ENCODE results near the gene RBM6. TPM values are rescaled to one million over a fixed set of nuclear protein-coding genes. Genes with fewer than 3 reads are reported as not detected.

The RBM6 gene
- total RNA-seq, 5 donors from 2014 or later (not counting 1 experiment from before 2014, with no cell fraction given) = 127 to 149 (median 140) TPM

- H3K9me3 Mint-ChIP-seq = no peaks in the 10 kb centered on the region
- Histone ChIP-seq H3K36me3 (ENCODE audit: control insufficient read depth in 2 of 2, extremely low read depth in 1 of 2, insufficient read depth in 1 of 2, low read length in 1 of 2) (peaks cover 0 to 9% of the 10 kb centered on the region in 2 donors), H3K4me3 (ENCODE audit: control insufficient read depth in 1 of 2, extremely low read depth in 1 of 2, low read length in 1 of 2) (peak overlapping the region; percentile 91 to 94), H3K4me1 (ENCODE audit: control insufficient read depth in 1 of 2, extremely low read depth in 1 of 2, insufficient read depth in 2 of 2, low read length in 2 of 2) (peaks cover 7 to 27% of the 10 kb centered on the region in 2 experiments), H3K9me3 (no peaks in the 10 kb centered on the region), H3K27me3 (replicated peaks in 1 of 2; ENCODE audit: control insufficient read depth in 2 of 2, extremely low read depth in 1 of 2, insufficient read depth in 2 of 2, low read length in 1 of 2) (no peaks in the 10 kb centered on the region), H3K27ac (ENCODE audit: low read length) (peak overlapping the region; percentile 94)
- no peaks in the 10 kb centered on the region for H3K27me3 Mint-ChIP-seq
- DNase-seq = peak in 1 of 35 experiments; percentile 11
- no peak for ATAC-seq (replicated peaks in 1 of 4)
- H3K4me3 Mint-ChIP-seq = peak overlapping the region; percentile 95 to 99 (median 98)
- peaks cover 10% of the 10 kb centered on the region for H3K36me3 Mint-ChIP-seq
- 0% methylated on average over 10 of the region's 23 CpGs for WGBS (ENCODE audit: insufficient coverage)
- H3K4me1 Mint-ChIP-seq = peaks cover 28 to 41% (median 39%) of the 10 kb centered on the region in 3 donors
- CTCF ChIA-PET = interaction anchor here in 1 of 2 donors (0.6 to 1.5 kb wide), 2 partner anchors 11 to 397 kb away, joined by 6 to 7 read pairs; partner anchors contain the start of gene MON1A
- H3K27ac Mint-ChIP-seq = peak overlapping the region; percentile 94 to 97
- POLR2A ChIA-PET = interaction anchor here (0.6 to 0.7 kb wide), 3 partner anchors 14 to 296 kb away, joined by 4 to 7 read pairs (median 5); no protein-coding TSS in a partner anchor
Measured at GRCh38 chr3:49940667-49941249, 808 bp downstream of the RBM6 start.

GRCh38 chr3:49942651-49943050 is 2.7 kb downstream of the RBM6 start:
- Histone ChIP-seq H3K27ac (ENCODE audit: low read length) (no peak overlapping the region), H3K4me3 (ENCODE audit: control insufficient read depth in 1 of 2, extremely low read depth in 1 of 2, low read length in 1 of 2) (no peak overlapping the region), H3K36me3 (ENCODE audit: control insufficient read depth in 2 of 2, extremely low read depth in 1 of 2, insufficient read depth in 1 of 2, low read length in 1 of 2) (peaks cover 0 to 9% of the 10 kb centered on the region in 2 donors), H3K27me3 (replicated peaks in 1 of 2; ENCODE audit: control insufficient read depth in 2 of 2, extremely low read depth in 1 of 2, insufficient read depth in 2 of 2, low read length in 1 of 2) (no peaks in the 10 kb centered on the region), H3K9me3 (no peaks in the 10 kb centered on the region), H3K4me1 (ENCODE audit: control insufficient read depth in 1 of 2, extremely low read depth in 1 of 2, insufficient read depth in 2 of 2, low read length in 2 of 2) (peaks cover 7 to 31% of the 10 kb centered on the region in 2 experiments)
- H3K4me1 Mint-ChIP-seq = peaks cover 37 to 56% (median 49%) of the 10 kb centered on the region in 3 donors
- peak overlapping the region in 2 of 3 donors; percentile 44 to 56 for H3K4me3 Mint-ChIP-seq
- ChIA-PET POLR2A (no interaction called here), CTCF (no interaction called here)
- no peaks in the 10 kb centered on the region for H3K9me3 Mint-ChIP-seq
- WGBS (ENCODE audit: insufficient coverage) = 52% methylated on average over 2 of the region's 2 CpGs
- no peaks in the 10 kb centered on the region for H3K27me3 Mint-ChIP-seq
- no peak for DNase-seq
- no peak for ATAC-seq (replicated peaks in 1 of 4)
- H3K36me3 Mint-ChIP-seq = peaks cover 20% of the 10 kb centered on the region
- peak overlapping the region in 1 of 2 donors; percentile 10 for H3K27ac Mint-ChIP-seq

- DNase-seq (no peak), ATAC-seq (replicated peaks in 1 of 4) (no peak)
- Histone ChIP-seq H3K4me3 (ENCODE audit: control insufficient read depth in 1 of 2, extremely low read depth in 1 of 2, low read length in 1 of 2) (no peak overlapping the region), H3K36me3 (ENCODE audit: control insufficient read depth in 2 of 2, extremely low read depth in 1 of 2, insufficient read depth in 1 of 2, low read length in 1 of 2) (no peaks in the 10 kb centered on the region), H3K9me3 (no peaks in the 10 kb centered on the region), H3K27ac (ENCODE audit: low read length) (no peak overlapping the region), H3K4me1 (ENCODE audit: control insufficient read depth in 1 of 2, extremely low read depth in 1 of 2, insufficient read depth in 2 of 2, low read length in 2 of 2) (peaks cover 0 to 16% of the 10 kb centered on the region in 2 experiments), H3K27me3 (replicated peaks in 1 of 2; ENCODE audit: control insufficient read depth in 2 of 2, extremely low read depth in 1 of 2, insufficient read depth in 2 of 2, low read length in 1 of 2) (no peaks in the 10 kb centered on the region)
- Mint-ChIP-seq H3K4me3 (no peak overlapping the region), H3K27ac (no peak overlapping the region), H3K4me1 (peaks cover 32 to 40% (median 34%) of the 10 kb centered on the region in 3 donors), H3K27me3 (no peaks in the 10 kb centered on the region), H3K9me3 (no peaks in the 10 kb centered on the region), H3K36me3 (peaks cover 6% of the 10 kb centered on the region)
- ChIA-PET POLR2A (interaction anchor here (0.7 kb wide), 2 partner anchors 117 to 1031 kb away, joined by 6 to 7 read pairs; no protein-coding TSS in a partner anchor), CTCF (interaction anchor here (0.7 kb wide), 2 partner anchors 37 to 564 kb away, joined by 5 to 7 read pairs; no protein-coding TSS in a partner anchor)
- 100% methylated on average over 1 of the region's 6 CpGs for WGBS (ENCODE audit: insufficient coverage)
Measured at GRCh38 chr3:49952924-49953323, 13.0 kb downstream of the RBM6 start.

- Mint-ChIP-seq H3K9me3 (no peaks in the 10 kb centered on the region), H3K4me3 (no peak overlapping the region), H3K36me3 (peaks cover 6% of the 10 kb centered on the region), H3K27me3 (no peaks in the 10 kb centered on the region), H3K27ac (no peak overlapping the region), H3K4me1 (peaks cover 28 to 37% (median 32%) of the 10 kb centered on the region in 3 donors)
- POLR2A ChIA-PET = interaction anchor here in 1 of 2 donors (0.5 to 0.7 kb wide), 2 partner anchors 625 to 1606 kb away, joined by 4 to 5 read pairs; no protein-coding TSS in a partner anchor
- no peak for ATAC-seq (replicated peaks in 1 of 4)
- H3K27me3 ChIP-seq (replicated peaks in 1 of 2; ENCODE audit: control insufficient read depth in 2 of 2, extremely low read depth in 1 of 2, insufficient read depth in 2 of 2, low read length in 1 of 2) = no peaks in the 10 kb centered on the region
- CTCF ChIA-PET = no interaction called here
- H3K4me1 ChIP-seq (ENCODE audit: control insufficient read depth in 1 of 2, extremely low read depth in 1 of 2, insufficient read depth in 2 of 2, low read length in 2 of 2) = peaks cover 0 to 9% of the 10 kb centered on the region in 2 experiments
- H3K9me3 ChIP-seq = no peaks in the 10 kb centered on the region
- H3K4me3 ChIP-seq (ENCODE audit: control insufficient read depth in 1 of 2, extremely low read depth in 1 of 2, low read length in 1 of 2) = no peak overlapping the region
- WGBS (ENCODE audit: insufficient coverage) = no CpG with 5 or more reads among the region's 3 CpGs
- DNase-seq = no peak
- no peaks in the 10 kb centered on the region for H3K36me3 ChIP-seq (ENCODE audit: control insufficient read depth in 2 of 2, extremely low read depth in 1 of 2, insufficient read depth in 1 of 2, low read length in 1 of 2)
- no peak overlapping the region for H3K27ac ChIP-seq (ENCODE audit: low read length)
Measured at GRCh38 chr3:49955636-49956035, 15.7 kb downstream of the RBM6 start.

- peaks cover 26% of the 10 kb centered on the region for H3K36me3 Mint-ChIP-seq
- CTCF ChIA-PET = interaction anchor here in 1 of 2 donors (0.6 kb wide), 1 partner anchor 212 kb away, joined by 3 read pairs; no protein-coding TSS in a partner anchor
Measured at GRCh38 chr3:49966233-49966942, 26.4 kb downstream of the RBM6 start.

GRCh38 chr3:49967291-49967690 is 27.3 kb downstream of the RBM6 start:
- H3K4me1 Mint-ChIP-seq = peaks cover 11 to 16% (median 16%) of the 10 kb centered on the region in 3 donors
- Histone ChIP-seq H3K36me3 (ENCODE audit: control insufficient read depth in 2 of 2, extremely low read depth in 1 of 2, insufficient read depth in 1 of 2, low read length in 1 of 2) (peaks cover 6 to 40% of the 10 kb centered on the region in 2 donors), H3K9me3 (no peaks in the 10 kb centered on the region), H3K27ac (ENCODE audit: low read length) (no peak overlapping the region), H3K27me3 (replicated peaks in 1 of 2; ENCODE audit: control insufficient read depth in 2 of 2, extremely low read depth in 1 of 2, insufficient read depth in 2 of 2, low read length in 1 of 2) (no peaks in the 10 kb centered on the region), H3K4me1 (ENCODE audit: control insufficient read depth in 1 of 2, extremely low read depth in 1 of 2, insufficient read depth in 2 of 2, low read length in 2 of 2) (no peaks in the 10 kb centered on the region), H3K4me3 (ENCODE audit: control insufficient read depth in 1 of 2, extremely low read depth in 1 of 2, low read length in 1 of 2) (no peak overlapping the region)
- no peak overlapping the region for H3K27ac Mint-ChIP-seq
- ChIA-PET POLR2A (interaction anchor here in 1 of 2 donors (0.8 kb wide), 1 partner anchor 8 kb away, joined by 3 read pairs; no protein-coding TSS in a partner anchor), CTCF (no interaction called here)
- ATAC-seq (replicated peaks in 1 of 4) (no peak), DNase-seq (no peak)
- H3K36me3 Mint-ChIP-seq = peaks cover 31% of the 10 kb centered on the region
- no peaks in the 10 kb centered on the region for H3K27me3 Mint-ChIP-seq
- 100% methylated on average over 4 of the region's 6 CpGs for WGBS (ENCODE audit: insufficient coverage)
- H3K9me3 Mint-ChIP-seq = no peaks in the 10 kb centered on the region
- H3K4me3 Mint-ChIP-seq = no peak overlapping the region

More at GRCh38 chr3:49966233-49966942, 26.4 kb downstream of the RBM6 start:
- Mint-ChIP-seq H3K4me1 (peaks cover 11 to 16% (median 16%) of the 10 kb centered on the region in 3 donors), H3K4me3 (no peak overlapping the region), H3K27ac (no peak overlapping the region), H3K9me3 (no peaks in the 10 kb centered on the region), H3K27me3 (no peaks in the 10 kb centered on the region)
- Histone ChIP-seq H3K27ac (ENCODE audit: low read length) (no peak overlapping the region), H3K9me3 (no peaks in the 10 kb centered on the region), H3K4me1 (ENCODE audit: control insufficient read depth in 1 of 2, extremely low read depth in 1 of 2, insufficient read depth in 2 of 2, low read length in 2 of 2) (peaks cover 0 to 1% of the 10 kb centered on the region in 2 experiments), H3K4me3 (ENCODE audit: control insufficient read depth in 1 of 2, extremely low read depth in 1 of 2, low read length in 1 of 2) (no peak overlapping the region), H3K36me3 (ENCODE audit: control insufficient read depth in 2 of 2, extremely low read depth in 1 of 2, insufficient read depth in 1 of 2, low read length in 1 of 2) (peaks cover 6 to 33% of the 10 kb centered on the region in 2 donors), H3K27me3 (replicated peaks in 1 of 2; ENCODE audit: control insufficient read depth in 2 of 2, extremely low read depth in 1 of 2, insufficient read depth in 2 of 2, low read length in 1 of 2) (no peaks in the 10 kb centered on the region)
- ATAC-seq (replicated peaks in 1 of 4) = no peak
- WGBS (ENCODE audit: insufficient coverage) = no CpG with 5 or more reads among the region's 1 CpG
- POLR2A ChIA-PET = interaction anchor here in 1 of 2 donors (0.8 kb wide), 1 partner anchor 9 kb away, joined by 3 read pairs; no protein-coding TSS in a partner anchor
- no peak for DNase-seq

All from T-cell (primary cell).